Uterus (tissue), 2 donors: Measurements from ENCODE around the gene ZNF212.

Experiments
- CTCF ChIP-seq, 4 experiments: fragments of 200-600 bp in 2 of 4; fragments of 450-650 bp in 2 of 4; sonication (generic) in 2 of 4; IDR thresholded peaks; one replicate each; pipeline ENCODE4 v1.5.1; 2016 to 2019; ENCODE audit warnings: antibody characterized with exemption in 4 of 4, mild to moderate bottlenecking in 2 of 4, moderate library complexity in 1 of 4
- POLR2A ChIP-seq, 2 donors: fragments of 450-650 bp; IDR thresholded peaks; one replicate each; pipeline ENCODE4 v1.6.1; 2016; ENCODE audit warnings: antibody characterized with exemption in 2 of 2, mild to moderate bottlenecking in 1 of 2, moderate library complexity in 1 of 2

GRCh38 chr7:149300620-149301285 lies 61.3 kb downstream of the ZNF212 start:
- TF ChIP-seq POLR2A (IDR thresholded peaks at IDR 0.05), result no peak
- no peak for TF ChIP-seq CTCF (IDR thresholded peaks at IDR 0.05)
